Transverse colon (tissue), 3 donors: Measurements from ENCODE around the gene RAB3C.

Experiments
- CTCF ChIP-seq, 5 experiments: fragments of 200-600 bp in 3 of 5; fragments of 450-650 bp in 2 of 5; sonication (generic) in 3 of 5; IDR thresholded peaks; 1 replicate in 2 of 5; 2 replicates in 3 of 5; pipeline ENCODE4 v1.5.1; 2016 to 2017; ENCODE audit warnings: antibody characterized with exemption in 5 of 5, inconsistent platforms in 3 of 5, mild to moderate bottlenecking in 2 of 5, moderate library complexity in 1 of 5
- EP300 ChIP-seq: sonication (generic); formaldehyde crosslinking; IDR thresholded peaks from one replicate; pipeline ENCODE4 v1.6.1; 2017; ENCODE audit warnings: antibody characterized with exemption, low read depth
- POLR2A ChIP-seq: fragments of 450-650 bp; IDR thresholded peaks from one replicate; pipeline ENCODE4 v1.6.1; 2016; ENCODE audit warnings: antibody characterized with exemption, mild to moderate bottlenecking, moderate library complexity

DNA sequence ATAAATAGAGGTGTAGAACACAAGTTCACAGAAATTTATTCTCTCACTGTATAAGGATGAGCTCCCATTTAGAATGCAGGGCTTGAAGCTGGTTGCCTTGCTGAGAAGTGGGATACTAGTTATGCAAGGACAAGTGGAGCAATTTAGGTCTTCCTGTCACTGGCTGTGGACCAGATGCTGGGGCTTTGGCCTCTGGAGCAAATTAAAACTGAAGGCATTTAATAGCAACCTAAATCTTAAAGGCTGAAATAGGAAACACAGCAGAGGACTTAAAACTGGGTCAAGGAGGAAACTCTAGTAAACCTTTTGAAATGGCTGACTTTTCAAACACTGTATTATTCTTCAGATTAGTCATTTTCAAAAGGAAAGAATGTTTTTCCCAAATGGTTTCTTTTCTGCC lies 319.4 kb downstream of the RAB3C start:
- TF ChIP-seq CTCF (IDR thresholded peaks at IDR 0.05) (no peak), POLR2A (no peak), EP300 (no peak)
